CMK (cell line): ENCODE data around the gene FBXO24.

ENCODE experiments used
- DNase-seq: peaks from one replicate; pipeline ENCODE4 v3.0.0-alpha.2; 2010; ENCODE audit warnings: low read depth

FBXO24 gene

DNA sequence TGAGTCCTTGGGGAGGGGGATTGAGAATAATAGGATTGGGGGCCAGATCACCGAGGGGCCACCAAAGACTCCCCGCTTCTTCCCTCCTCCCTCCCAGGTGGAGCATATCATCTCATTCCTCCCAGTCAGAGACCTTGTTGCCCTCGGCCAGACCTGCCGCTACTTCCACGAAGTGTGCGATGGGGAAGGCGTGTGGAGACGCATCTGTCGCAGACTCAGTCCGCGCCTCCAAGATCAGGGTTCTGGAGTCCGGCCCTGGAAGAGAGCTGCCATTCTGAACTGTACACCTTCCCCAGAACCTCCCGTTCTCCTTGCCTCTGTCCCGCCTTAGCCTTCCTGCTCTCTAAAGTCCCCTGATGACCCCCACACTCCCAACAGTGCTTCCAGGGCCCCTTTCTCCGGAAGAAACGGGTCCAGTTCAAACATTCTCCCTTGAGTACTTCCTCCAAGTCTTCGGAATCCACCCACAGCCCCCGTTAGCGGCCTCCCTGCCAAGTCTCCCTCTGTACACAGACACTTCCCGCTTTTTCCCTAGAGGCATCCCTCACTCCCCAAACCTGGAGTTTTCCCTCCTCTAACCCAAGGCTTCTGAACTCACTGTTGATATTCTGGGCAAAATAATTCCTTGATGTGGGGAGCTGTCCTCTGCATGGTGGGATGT is 4.1 kb downstream of the FBXO24 start:
- no peak for DNase-seq

DNA sequence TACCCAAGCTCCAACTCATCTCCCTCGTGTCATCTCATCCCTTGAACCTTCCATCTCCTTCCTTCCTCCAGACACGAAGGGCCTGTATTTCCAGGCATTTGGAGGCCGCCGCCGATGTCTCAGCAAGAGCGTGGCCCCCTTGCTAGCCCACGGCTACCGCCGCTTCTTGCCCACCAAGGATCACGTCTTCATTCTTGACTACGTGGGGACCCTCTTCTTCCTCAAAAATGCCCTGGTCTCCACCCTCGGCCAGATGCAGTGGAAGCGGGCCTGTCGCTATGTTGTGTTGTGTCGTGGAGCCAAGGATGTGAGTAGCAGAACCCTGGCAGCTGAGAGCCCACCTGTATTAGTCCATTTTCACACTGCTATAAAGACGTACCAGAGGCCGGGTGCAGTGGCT is 5.5 kb downstream of the FBXO24 start:
- no peak for DNase-seq

DNA sequence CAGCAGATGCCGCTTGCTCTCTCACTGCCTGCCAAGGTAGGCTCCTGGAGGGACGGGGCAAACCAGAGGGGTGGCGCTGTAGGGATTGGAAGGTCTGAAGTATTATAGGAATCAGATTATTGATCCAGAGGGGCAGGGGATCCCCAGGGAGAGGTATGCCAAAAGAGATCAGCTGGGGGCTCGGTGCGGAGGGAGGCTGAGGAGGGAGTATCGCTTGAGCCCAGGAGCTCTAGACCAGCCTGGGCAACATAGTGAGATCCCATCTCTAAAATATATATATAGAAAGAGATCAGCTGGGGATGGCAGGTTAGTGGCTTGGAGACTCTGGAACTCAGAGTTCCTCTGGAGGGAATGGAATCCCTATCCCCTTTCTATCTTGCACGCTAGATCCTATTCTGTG is 9.1 kb downstream of the FBXO24 start:
- no peak for DNase-seq

DNA sequence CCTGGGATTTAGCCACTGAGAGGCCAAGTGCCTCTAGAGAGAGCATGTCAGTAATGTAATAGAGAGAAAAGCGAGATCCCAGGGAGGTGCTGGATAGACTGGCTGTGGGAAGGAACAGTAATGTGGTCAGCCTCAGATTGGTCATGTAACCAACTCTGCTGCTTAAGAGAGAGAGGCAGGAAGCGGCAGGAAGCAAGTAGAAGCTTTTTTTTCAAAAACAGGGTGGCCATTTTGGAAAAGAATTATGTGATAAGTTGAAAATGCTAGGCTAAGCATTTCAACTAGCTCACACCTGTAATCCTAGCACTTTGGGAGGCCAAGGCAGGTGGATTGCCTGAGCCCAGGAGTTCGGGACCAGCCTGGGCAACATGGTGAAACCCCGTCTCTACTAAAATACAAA is 12.3 kb downstream of the FBXO24 start:
- no peak for DNase-seq

DNA sequence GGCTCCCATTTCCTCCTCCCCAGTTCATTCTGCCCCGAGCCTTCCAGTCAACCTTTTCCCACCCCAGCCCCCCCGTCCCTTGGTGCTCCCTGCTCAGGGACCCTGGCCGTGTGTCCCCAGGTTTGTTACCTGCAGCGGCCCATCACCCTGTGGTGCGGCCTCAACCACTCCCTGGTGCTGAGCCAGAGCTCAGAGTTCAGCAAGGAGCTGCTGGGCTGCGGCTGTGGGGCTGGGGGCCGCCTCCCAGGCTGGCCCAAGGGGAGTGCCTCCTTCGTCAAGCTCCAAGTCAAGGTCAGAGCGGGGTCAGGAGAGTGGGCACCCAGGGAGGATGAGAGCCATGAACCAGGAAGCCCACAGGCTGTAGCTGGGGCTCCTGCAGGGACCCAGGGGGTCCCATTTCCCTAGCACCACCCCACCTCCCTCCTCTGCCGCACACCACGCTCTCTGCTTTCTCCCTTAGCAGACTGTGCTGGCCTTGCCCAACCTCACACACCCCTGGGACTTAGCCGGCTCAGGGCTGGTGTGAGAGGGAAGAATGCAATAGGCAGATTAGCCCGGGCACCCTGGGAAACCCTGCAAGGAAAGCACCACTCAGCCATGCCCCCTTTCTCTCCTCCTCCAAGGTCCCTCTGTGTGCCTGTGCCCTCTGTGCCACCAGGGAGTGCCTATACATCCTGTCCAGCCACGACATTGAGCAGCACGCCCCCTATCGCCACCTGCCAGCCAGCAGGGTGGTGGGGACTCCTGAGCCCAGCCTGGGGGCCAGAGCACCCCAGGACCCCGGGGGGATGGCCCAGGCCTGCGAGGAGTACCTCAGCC is 14.0 kb downstream of the FBXO24 start:
- DNase-seq = no peak

DNA sequence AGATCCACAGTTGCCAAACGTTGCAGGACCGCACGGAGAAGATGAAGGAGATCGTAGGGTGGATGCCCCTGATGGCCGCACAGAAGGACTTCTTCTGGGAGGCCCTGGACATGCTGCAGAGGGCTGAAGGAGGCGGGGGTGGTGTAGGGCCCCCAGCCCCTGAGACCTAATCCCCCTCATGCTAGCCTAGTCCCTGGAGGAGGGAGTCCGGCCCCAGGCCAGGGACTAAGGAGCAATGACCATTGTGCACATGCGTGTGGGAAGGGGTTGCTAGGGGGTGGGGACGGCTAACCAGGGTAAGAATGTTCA is 14.6 kb downstream of the FBXO24 start:
- DNase-seq = no peak

DNA sequence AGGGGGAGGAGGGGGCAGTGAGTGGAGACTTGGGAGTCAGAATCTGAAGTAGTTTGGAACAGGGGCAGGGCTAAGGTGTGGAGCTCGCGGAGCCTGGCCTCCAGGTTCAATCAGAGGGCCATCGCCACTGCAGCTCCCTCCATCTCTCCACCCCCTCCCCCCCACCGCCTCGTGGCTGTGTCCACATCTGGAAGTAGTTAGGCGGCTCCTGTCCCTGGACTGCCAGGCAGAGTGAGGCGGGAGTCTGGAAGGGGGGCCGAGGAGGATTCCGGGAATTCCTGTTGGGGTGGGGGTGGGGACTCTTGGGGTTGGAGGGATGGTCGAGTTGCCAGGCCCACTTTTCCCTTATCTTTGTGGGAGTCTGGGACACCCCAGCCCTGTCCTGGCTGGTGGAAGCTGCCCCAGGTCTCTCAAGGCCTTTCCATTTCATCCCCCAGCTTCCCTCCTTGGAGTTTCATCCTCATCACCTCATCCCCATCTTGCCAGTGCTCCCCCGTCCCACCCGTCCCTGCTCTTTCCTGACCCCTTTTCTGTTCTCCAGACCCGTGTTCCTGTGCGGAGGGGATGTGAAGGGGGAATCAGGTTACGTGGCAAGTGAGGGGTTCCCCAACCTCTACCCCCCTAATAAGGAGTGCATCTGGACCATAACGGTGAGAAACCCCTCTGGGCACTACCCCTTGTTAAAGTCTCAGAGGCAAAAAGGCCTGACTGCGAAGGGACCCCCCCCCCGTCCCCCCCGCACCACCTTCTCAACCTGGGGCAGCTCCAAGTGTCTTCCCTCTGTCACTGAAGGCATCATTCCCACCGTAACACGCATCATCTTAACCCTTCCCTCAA is 17.0 kb downstream of the FBXO24 start:
- no peak for DNase-seq

DNA sequence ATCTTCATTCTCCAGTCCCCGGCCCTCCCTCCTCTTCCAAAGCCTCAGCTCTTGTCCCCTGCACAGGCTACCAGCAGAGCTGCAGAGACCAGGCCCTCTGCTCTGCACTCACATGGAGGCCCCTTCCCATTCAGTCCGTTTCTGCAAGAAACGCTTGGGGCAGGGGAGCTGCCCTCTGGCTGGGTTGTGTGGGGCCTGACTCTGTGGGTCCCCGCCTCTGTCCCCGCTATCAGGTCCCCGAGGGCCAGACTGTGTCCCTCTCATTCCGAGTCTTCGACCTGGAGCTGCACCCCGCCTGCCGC is 17.5 kb downstream of the FBXO24 start:
- no peak for DNase-seq

DNA sequence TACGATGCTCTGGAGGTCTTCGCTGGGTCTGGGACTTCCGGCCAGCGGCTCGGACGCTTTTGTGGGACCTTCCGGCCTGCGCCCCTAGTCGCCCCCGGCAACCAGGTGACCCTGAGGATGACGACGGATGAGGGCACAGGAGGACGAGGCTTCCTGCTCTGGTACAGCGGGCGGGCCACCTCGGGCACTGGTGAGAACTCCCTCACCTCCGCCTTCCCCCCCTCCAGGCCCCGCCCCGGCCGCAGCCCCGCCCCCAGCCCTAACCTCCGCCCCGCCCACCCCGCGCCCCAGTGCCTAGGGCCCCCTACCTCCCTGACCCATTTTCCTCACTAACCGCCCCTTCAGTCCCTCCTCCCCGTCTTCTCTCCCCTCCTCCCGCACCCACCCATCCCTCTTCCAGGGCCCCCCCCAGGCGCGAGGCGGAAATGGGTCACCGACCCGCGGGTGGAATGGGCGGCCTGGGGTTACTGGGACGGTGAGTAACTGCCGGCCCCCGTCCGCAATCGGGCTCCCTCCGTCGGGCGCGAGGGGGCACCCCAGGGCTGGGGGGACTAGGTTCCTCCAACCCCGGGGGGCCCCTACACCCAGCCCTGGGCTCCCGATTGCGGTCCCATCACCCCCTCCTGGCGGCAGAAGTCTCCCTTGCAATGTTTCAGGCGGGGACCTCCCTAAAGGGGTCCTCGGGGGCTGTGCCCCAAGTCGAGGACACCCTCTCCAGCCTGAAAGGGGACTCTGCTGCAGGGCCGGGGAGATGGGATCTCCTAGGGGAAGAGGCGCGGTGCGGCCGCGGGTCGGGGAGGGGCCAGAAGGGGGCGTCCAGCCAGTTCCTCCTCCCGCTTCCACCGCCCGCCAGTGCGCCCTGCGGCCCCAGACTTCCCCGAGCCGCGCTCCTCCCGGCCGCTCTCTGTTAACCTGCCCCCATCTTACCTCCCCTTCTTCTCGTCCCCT is 18.2 kb downstream of the FBXO24 start:
- DNase-seq = no peak

DNA sequence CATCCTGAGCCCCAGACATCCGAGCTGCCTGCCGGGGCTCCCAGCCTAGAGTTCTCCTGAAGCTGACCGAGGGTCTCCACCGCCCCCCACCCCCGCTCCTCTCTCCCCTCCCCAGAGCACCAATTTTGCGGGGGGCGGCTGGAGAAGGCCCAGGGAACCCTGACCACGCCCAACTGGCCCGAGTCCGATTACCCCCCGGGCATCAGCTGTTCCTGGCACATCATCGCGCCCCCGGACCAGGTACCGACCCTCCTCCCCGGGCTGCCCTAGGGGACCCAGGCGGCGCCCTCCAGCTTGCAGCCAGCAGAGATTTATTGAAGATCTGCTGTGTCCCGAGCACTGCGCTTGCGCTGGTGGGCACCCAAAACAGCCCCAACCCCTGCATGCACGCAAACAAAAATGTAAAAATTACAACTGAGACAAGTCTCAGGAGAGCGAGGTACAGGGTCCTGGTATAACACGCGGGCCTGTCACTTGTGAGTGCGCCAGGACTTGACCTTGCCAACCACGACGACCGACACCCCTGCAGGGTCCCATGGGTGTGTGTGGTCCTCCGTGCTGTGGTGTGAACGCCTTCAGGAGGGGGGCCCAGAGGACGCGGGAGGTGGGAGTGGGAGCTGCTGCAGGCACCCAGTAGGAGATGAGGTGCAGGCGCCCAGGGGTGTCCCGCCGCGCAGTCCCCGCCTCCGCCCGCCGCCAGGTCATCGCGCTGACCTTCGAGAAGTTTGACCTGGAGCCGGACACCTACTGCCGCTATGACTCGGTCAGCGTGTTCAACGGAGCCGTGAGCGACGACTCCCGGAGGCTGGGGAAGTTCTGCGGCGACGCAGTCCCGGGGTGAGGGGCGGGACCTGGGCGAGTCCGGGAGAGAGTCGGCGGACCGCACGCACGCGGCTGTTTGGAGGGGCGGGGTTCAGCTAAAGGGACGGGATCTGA is 19.1 kb downstream of the FBXO24 start:
- DNase-seq = no peak

DNA sequence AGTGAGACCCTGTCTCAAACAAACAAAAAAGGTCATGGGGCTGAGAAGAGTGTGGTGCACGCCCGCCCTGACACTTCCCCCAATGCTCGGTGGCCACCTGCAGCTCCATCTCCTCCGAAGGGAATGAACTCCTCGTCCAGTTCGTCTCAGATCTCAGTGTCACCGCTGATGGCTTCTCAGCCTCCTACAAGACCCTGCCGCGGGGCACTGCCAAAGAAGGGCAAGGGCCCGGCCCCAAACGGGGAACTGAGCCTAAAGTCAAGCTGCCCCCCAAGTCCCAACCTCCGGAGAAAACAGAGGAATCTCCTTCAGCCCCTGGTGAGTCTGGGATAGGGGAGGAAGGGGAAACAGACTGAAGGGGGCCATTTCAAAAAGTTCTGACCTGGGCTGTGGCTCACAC is 20.2 kb downstream of the FBXO24 start:
- DNase-seq = no peak

DNA sequence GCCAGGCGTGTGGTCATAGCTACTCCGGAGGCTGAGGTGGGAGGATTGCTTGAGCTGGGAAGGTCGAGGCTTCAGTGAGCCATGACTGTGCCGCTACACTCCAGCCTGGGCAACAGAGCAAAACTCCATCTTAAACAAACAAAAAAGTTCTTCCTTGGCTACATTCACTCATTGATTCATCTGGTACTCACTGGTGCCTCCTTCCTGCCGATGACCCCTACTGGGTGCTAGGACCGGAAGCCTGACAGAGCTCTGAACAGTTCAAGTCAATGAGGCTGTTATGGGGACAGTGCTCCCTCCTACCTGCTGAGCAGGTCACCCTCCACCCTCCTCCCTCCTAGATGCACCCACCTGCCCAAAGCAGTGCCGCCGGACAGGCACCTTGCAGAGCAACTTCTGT is 21.0 kb downstream of the FBXO24 start:
- no peak for DNase-seq

DNA sequence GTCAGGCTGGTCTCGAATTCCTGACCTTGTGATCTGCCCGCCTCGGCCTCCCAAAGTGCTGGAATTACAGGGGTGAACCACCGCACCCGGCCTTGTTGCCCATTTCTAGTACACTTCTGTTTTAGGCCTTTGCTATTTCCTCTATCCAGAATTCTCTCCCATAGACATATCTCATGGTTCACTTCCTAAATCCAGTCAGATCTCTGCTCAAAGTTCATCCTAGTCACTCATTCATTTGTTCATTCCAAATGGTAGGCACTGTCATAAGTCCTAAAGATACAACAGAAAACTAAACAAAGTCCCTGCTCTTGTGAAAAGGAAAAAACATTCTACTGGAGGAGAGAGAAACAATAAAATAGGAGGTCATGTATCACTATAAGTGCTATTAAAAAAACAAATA is 23.8 kb downstream of the FBXO24 start:
- no peak for DNase-seq

DNA sequence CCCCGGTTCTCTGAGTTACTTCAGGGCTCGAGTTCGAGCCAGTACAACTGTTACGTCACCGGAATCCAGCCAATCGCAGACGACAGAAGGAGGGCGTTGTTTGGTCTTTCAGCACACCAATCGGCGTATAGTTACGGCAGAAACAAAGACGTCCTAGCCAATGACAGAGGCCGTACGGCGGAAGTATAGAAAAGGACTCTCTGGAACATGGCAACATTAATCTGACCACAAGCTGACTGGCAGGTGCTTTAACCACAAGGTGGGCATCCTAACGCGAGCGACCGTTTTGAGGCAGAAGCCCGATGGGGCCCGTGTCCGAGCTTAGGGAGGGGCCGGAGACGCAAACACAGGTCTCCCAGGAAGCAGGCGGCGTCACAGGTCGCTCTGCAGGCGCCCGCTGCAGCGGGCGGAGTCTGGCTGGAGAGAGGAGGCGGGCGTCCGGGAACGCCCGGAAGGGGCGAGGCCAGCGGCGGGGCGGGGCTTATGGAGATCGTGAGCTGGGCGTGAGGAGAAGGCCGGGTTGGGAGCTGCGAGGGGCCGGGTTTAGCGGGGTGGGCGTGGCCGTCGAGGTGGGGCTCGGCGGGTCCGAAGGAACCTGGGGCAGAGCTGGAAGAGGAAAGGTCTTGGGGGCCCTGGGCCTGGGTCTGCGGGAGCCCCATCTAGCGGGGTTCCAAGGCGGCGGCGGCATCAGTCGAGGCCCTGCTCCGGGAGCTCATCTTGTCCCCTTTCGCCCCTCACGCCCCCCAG is 26.0 kb downstream of the FBXO24 start, which contains the start of gene MOSPD3:
Gene MOSPD3 (plus strand): TSS at position 558 of the 747 bp plus-strand sequence. CDS start 252 bp downstream, outside the sequence.
- DNase-seq = peak; percentile 97

DNA sequence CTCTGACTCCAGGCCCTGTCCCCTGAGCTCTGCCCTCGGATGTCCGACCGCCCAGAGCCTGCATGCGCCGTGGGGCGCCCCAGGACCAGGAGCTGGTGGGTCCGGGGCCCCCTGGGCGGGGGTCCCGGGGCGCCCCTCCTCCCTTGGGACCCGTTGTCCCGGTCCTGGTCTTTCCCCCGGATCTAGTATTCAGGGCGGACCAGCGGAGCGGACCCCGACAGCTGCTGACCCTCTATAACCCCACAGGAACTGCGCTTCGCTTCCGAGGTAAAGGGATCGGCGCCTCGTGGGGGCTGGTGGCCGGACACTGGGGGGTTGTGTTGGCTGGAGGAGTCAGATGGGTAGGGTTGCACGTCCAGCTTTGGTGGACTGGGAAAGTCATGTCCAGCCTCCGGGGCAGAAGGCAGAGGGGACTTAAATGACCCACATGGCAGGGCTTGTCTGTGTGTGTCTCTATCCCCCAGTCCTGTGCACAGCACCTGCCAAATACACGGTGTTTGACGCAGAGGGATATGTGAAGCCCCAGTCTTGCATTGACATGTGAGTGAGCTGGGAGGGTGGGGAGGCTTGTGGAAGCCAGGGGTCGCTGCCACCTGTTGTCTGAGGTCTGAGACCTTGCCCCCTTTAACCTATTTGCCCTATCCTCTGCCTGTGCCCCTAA is 26.7 kb downstream of the FBXO24 start:
- DNase-seq = no peak

DNA sequence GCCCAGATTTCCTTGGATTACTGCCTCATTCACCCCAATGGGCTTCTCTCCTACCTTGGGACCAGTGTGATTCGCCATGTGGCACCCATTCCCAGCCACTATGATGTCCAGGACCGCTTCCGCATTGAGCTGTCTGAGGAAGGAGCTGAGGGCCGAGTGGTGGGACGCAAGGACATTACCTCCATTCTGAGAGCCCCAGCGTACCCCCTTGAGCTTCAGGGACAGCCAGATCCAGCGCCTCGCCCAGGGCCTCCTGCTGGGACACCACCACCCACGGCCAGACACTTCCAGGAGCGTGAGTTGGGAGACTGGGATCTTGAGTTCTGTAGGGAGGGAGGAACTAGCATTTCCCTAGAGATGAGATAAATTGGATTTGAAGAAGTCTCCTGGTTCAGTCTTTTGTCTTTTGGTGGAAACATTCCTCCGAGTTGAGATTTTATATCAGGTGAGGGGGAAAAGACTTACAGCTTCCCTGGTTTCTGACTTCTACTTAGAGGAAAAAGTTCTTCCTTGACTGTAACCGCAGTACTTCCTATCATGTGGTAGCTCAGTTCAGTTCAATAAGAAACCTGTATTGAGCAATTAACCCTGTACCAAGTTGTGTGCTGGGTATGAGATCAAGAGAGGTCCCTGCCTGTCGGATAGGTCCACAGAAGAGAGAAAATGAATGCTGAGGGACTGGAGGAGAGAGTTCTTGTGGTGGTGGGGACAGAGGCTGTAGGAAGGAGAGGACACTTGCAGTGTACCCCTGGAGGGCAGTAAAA is 27.5 kb downstream of the FBXO24 start:
- DNase-seq = no peak

DNA sequence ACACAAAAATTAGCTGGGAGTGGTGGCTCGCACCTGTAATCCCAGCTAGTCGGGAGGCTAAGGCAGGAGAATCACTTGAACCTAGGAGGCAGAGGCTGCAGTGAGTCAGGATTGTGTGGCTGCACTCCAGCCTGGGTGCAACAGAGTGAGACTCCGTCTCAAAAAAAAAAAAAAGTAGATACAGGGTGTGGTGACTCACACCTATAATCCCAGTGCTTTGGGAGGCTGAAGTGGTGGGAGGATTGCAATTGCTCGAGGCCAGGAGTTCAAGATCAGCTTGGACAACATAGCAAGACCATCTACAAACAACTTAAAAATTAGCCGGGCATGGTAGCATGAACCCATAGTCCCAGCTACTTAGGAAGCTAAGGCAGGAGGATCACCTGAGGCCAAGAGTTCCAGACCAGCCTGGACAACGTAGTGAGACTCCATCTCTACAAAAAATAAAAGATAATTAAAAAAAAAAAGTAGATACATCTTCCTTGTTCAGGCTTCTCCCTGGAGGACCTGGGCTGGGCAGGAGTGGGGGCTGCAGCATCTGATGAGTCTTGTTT is 28.3 kb downstream of the FBXO24 start:
- DNase-seq = no peak

DNA sequence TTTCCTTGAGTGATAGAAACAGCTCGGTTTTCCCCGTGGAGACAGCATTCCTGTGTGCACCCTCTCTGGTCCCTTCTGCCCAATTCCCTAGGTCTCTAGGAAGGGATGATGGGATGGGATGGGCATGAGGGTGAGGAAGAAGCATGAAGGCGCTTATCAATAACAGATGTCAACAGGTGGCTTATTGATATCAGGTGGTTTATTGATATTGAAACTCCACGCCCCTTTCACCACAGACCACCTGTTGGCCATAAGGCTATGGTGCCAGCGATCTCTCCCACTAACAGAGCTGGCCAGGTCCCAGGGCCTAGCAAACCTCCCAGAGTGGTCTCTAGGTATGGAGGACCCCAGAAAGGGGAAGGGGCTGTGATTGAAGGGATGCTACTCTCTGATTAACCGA is 34.1 kb downstream of the FBXO24 start:
- DNase-seq = no peak

DNA sequence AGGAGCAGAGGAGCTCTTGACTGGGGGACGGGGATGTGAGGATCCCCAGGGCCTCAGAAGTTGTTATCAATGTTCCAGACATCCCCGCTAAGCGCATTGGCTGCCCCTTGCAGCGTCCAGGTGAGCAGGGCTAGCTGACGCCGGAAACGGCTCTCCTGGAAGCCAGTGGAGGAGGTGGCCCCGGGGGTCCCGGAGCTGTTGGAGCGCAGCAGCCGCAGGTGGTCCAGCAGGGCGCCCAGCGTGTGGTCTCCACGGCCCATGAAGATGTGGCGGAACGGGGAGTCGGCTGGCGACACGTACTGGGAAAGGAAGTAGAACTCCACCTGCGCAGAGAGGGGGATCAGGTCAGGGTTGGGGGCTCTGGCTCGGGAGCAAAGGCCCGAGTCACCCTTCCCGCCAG is 34.7 kb downstream of the FBXO24 start:
- DNase-seq = no peak
